ENCODE data around the gene MARVELD1. TPM values are rescaled to one million over a fixed set of nuclear protein-coding genes. Genes with fewer than 3 reads are reported as not detected.

Gene MARVELD1
- total RNA-seq, 1 experiment from 2014 or later, result 17.6 TPM

GRCh38 chr10:97705006-97705670, 8.4 kb upstream of the MARVELD1 start:
- ATAC-seq (no peak), DNase-seq (no peak)
- Histone ChIP-seq H3K4me1 (ENCODE audit: insufficient read depth, low read length) (no peaks in the 10 kb centered on the region), H3K27me3 (ENCODE audit: low read length) (no peaks in the 10 kb centered on the region), H3K27ac (ENCODE audit: low read length) (no peak overlapping the region), H3F3A (ENCODE audit: low read length, unreplicated experiment) (no peaks in the 10 kb centered on the region), H3K9me2 (replicated peaks; ENCODE audit: low read length) (no peaks in the 10 kb centered on the region), H4K20me1 (ENCODE audit: low read length) (no peaks in the 10 kb centered on the region), H3K4me3 (ENCODE audit: low read length) (no peak overlapping the region), H2AFZ (ENCODE audit: low read length) (no peak overlapping the region), H3K79me2 (ENCODE audit: low read length) (no peaks in the 10 kb centered on the region), H3K9ac (ENCODE audit: low read length) (no peak overlapping the region), H3K9me3 (ENCODE audit: low read length) (no peaks in the 10 kb centered on the region), H3K36me3 (ENCODE audit: low read depth, low read length) (no peaks in the 10 kb centered on the region), H3K4me2 (ENCODE audit: low read length) (no peak overlapping the region)
- intact Hi-C loops (cut with micrococcal nuclease), result no loop called here
- BruUV-seq (replicated peaks), result no TSS peak
- ChIA-PET POLR2A (ENCODE audit: unreplicated experiment) (no interaction called here), CTCF (no interaction called here)
- no peak for TF ChIP-seq CTCF (conservative IDR thresholded peaks at IDR 0.05; ENCODE audit: low read depth, low read length)
- TF ChIP-seq EZH2phosphoT487 (IDR thresholded peaks at IDR 0.05; ENCODE audit: borderline replicate concordance, low read length), result no peak
- no peak for TF ChIP-seq EZH2 (IDR thresholded peaks at IDR 0.05; ENCODE audit: low read length, unreplicated experiment)

- Histone ChIP-seq H4K20me1 (ENCODE audit: low read length) (no peaks in the 10 kb centered on the region), H3K4me1 (ENCODE audit: insufficient read depth, low read length) (no peaks in the 10 kb centered on the region), H3K4me3 (ENCODE audit: low read length) (no peak overlapping the region), H3K36me3 (ENCODE audit: low read depth, low read length) (no peaks in the 10 kb centered on the region), H3K9me2 (replicated peaks; ENCODE audit: low read length) (no peaks in the 10 kb centered on the region), H3K79me2 (ENCODE audit: low read length) (no peaks in the 10 kb centered on the region), H3K9ac (ENCODE audit: low read length) (no peak overlapping the region), H3K27ac (ENCODE audit: low read length) (no peak overlapping the region), H3K4me2 (ENCODE audit: low read length) (no peak overlapping the region), H2AFZ (ENCODE audit: low read length) (no peak overlapping the region), H3K27me3 (ENCODE audit: low read length) (no peaks in the 10 kb centered on the region), H3K9me3 (ENCODE audit: low read length) (no peaks in the 10 kb centered on the region), H3F3A (ENCODE audit: low read length, unreplicated experiment) (no peaks in the 10 kb centered on the region)
- ChIA-PET CTCF (no interaction called here), POLR2A (ENCODE audit: unreplicated experiment) (no interaction called here)
- DNase-seq, result no peak
- no peak for ATAC-seq
- intact Hi-C loops (cut with micrococcal nuclease), result no loop called here
- no peak for TF ChIP-seq EZH2 (IDR thresholded peaks at IDR 0.05; ENCODE audit: low read length, unreplicated experiment)
- no TSS peak for BruUV-seq (replicated peaks)
Measured at GRCh38 chr10:97707134-97707861, 6.2 kb upstream of the MARVELD1 start.

GRCh38 chr10:97708167-97708566, 5.4 kb upstream of the MARVELD1 start:
- Histone ChIP-seq H3K9me3 (ENCODE audit: low read length) (no peaks in the 10 kb centered on the region), H3K4me2 (ENCODE audit: low read length) (no peak overlapping the region), H4K20me1 (ENCODE audit: low read length) (no peaks in the 10 kb centered on the region), H2AFZ (ENCODE audit: low read length) (no peak overlapping the region), H3K79me2 (ENCODE audit: low read length) (no peaks in the 10 kb centered on the region), H3K4me3 (ENCODE audit: low read length) (no peak overlapping the region), H3K27me3 (ENCODE audit: low read length) (no peaks in the 10 kb centered on the region), H3K9ac (ENCODE audit: low read length) (no peak overlapping the region), H3K9me2 (replicated peaks; ENCODE audit: low read length) (no peaks in the 10 kb centered on the region), H3K4me1 (ENCODE audit: insufficient read depth, low read length) (peaks cover 4% of the 10 kb centered on the region; the same call in 1 of the 2 replicates), H3F3A (ENCODE audit: low read length, unreplicated experiment) (no peaks in the 10 kb centered on the region), H3K27ac (ENCODE audit: low read length) (no peak overlapping the region), H3K36me3 (ENCODE audit: low read depth, low read length) (no peaks in the 10 kb centered on the region)
- no peak for TF ChIP-seq EZH2phosphoT487 (IDR thresholded peaks at IDR 0.05; ENCODE audit: borderline replicate concordance, low read length)
- no peak for TF ChIP-seq EZH2 (IDR thresholded peaks at IDR 0.05; ENCODE audit: low read length, unreplicated experiment)
- no peak for TF ChIP-seq CTCF (conservative IDR thresholded peaks at IDR 0.05; ENCODE audit: low read depth, low read length)
- ATAC-seq (no peak), DNase-seq (no peak)
- ChIA-PET CTCF (no interaction called here), POLR2A (ENCODE audit: unreplicated experiment) (no interaction called here)
- intact Hi-C loops (cut with micrococcal nuclease), result no loop called here
- no TSS peak for BruUV-seq (replicated peaks)

Data from PC-3 (cell line).